Panc1 (cell line): ENCODE results near the gene INPP5A. TPM values are rescaled to one million over a fixed set of nuclear protein-coding genes. Genes with fewer than 3 reads are reported as not detected.
A peak's percentile ranks its signal among the peaks of the same experiment; 100 is the strongest.

Source experiments
- ATAC-seq: fragments of 200-7000 bp; cut with Tn5 transposase; 2 replicates; pipeline ENCODE4 v1.9.1; 2020; ENCODE audit warnings: mild to moderate bottlenecking, moderate library complexity
- BruUV-seq: library from RNA; stranded (reverse); fragments of 400-500 nt; replicated peaks from 2 replicates; lab custom pipeline; 2021; lab: Mats Ljungman, UMichigan
- CTCF ChIA-PET: fragments of 300-600 bp; sonication (Branson Sonifier 250); formaldehyde crosslinking; loops from one replicate; lab custom pipeline; 2022; ENCODE audit warnings: antibody characterized with exemption; lab: Charles Lee
- POLR2A ChIA-PET: fragments of 300-600 bp; sonication (Branson Sonifier 250); formaldehyde crosslinking; loops from one replicate; lab custom pipeline; 2022; ENCODE audit warnings: antibody characterized with exemption; lab: Charles Lee
- DNase-seq: peaks from one replicate; pipeline ENCODE4 v3.0.0-alpha.2; 2010; ENCODE audit warnings: low read depth, low spot score
- H3K27ac ChIP-seq: 2 replicates; pipeline ENCODE4 v1.5.1; 2011; ENCODE audit warnings: mild to moderate bottlenecking, low read length, inconsistent platforms
- H3K27me3 ChIP-seq: fragments of 200-500 bp; sonication (Bioruptor generic); 2 replicates; pipeline ENCODE4 v1.6.0; 2014; ENCODE audit warnings: low read length, inconsistent platforms; ENCODE audit not compliant: control insufficient read depth, insufficient read depth
- H3K36me3 ChIP-seq: fragments of 200-500 bp; sonication (Bioruptor generic); 2 replicates; pipeline ENCODE4 v1.5.1; 2014; ENCODE audit warnings: inconsistent platforms, mild to moderate bottlenecking, low read length, moderate library complexity; ENCODE audit not compliant: control insufficient read depth, insufficient read depth
- H3K4me1 ChIP-seq: 2 replicates; pipeline ENCODE4 v1.5.1; 2011; ENCODE audit warnings: inconsistent platforms, mild to moderate bottlenecking, low read length, moderate library complexity; ENCODE audit not compliant: control insufficient read depth, insufficient read depth
- H3K4me3 ChIP-seq, 2 experiments: 2 replicates each; pipeline ENCODE4 v1.5.1; 2011 to 2012; ENCODE audit warnings: low read depth in 2 of 2, low read length in 2 of 2, mild to moderate bottlenecking in 2 of 2, inconsistent platforms in 1 of 2, moderate library complexity in 1 of 2
- H3K9me3 ChIP-seq: fragments of 200-500 bp; sonication (Bioruptor generic); 2 replicates; pipeline ENCODE4 v1.5.1; 2014; ENCODE audit warnings: low read depth, mild to moderate bottlenecking, inconsistent platforms, low read length, moderate library complexity; ENCODE audit not compliant: control insufficient read depth, insufficient read depth
- CTCF ChIP-seq: fragments of 450-650 bp; IDR thresholded peaks from 2 replicates; pipeline ENCODE4 v1.5.1; 2017; ENCODE audit warnings: mild to moderate bottlenecking
- POLR2AphosphoS5 ChIP-seq: IDR thresholded peaks from 2 replicates; pipeline ENCODE4 v1.6.1; 2012; ENCODE audit warnings: mild to moderate bottlenecking, low read depth, low read length, moderate library complexity
- REST ChIP-seq, 2 experiments: IDR thresholded peaks; 2 replicates each; pipeline ENCODE4 v1.6.1; 2011 to 2012; ENCODE audit warnings: low read depth in 2 of 2, control low read depth in 1 of 2, low read length in 1 of 2, mild to moderate bottlenecking in 1 of 2, moderate library complexity in 1 of 2; ENCODE audit not compliant: insufficient read depth in 1 of 2
- SIN3A ChIP-seq: IDR thresholded peaks from 2 replicates; pipeline ENCODE4 v1.6.1; 2012; ENCODE audit warnings: low read depth, mild to moderate bottlenecking, low read length, moderate library complexity, borderline replicate concordance; ENCODE audit not compliant: insufficient read depth
- TCF7L2 ChIP-seq: IDR thresholded peaks from 2 replicates; pipeline ENCODE4 v1.6.1; 2011; ENCODE audit warnings: mild to moderate bottlenecking, low read depth, low read length, inconsistent platforms
- in situ Hi-C: cut with HindIII; loops from 2 replicates; pipeline ENCODE4 v1.10.0; 2016; ENCODE audit warnings: low sequenced_read_pairs, low pct_unique_long_range_greater_than_20kb
- intact Hi-C: fragments of 100-400 bp; cut with micrococcal nuclease; formaldehyde crosslinking; loops from one replicate; pipeline ENCODE4 v1.10.0; 2022; ENCODE audit not compliant: unreplicated experiment
- total RNA-seq: library from RNA; stranded (reverse); gene quantifications from one replicate; pipeline ENCODE4 v1.2.1, GENCODE V29; 2021; ENCODE audit not compliant: unreplicated experiment

INPP5A gene
- total RNA-seq, 1 experiment from 2014 or later: 60.0 TPM

DNA sequence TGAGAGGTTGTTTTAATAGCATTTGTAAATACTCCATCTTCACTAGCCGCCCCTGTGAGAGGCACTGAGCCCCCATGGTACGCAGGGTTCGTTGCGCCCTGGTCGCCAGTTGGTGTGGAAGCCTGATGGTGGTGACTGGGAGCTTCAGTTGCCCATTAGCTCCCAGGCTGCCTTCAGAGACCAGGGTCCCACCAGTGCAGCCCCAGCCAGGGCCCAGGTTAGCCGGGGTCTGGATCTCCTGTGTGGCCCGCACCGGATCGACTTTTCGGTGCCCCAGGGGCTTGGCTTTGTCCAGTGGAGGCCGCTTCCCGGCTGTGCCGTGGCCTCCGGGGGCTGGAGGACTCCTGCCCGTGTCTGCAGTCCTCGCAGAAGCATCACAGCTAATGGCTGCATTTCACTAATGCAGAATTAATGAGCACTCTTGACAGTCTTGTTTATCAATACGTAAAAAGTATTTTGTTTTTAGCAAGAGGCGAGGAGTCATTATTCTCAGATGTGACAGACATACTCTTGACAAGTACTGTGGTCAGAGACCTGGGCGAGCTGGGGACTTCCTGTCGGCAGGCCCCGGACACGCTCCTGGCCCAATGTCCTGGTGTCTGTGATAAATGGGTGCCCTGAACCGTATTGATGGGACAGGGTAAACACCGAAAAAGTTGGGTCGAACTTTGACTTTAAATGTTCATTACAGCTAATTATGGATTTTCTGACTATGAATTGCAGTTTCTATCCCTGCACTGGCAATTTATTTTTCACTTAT is 148.5 kb downstream of the INPP5A start:
- ChIA-PET CTCF (no interaction called here), POLR2A (interaction anchor here (0.6 kb wide), 1 partner anchor 219 kb away, joined by 9 read pairs; no protein-coding TSS in a partner anchor)
- intact Hi-C loops: no loop called here
- Histone ChIP-seq H3K27ac (peak overlapping the region; percentile 89), H3K4me3 (peak overlapping the region in 1 of 2 experiments; percentile 53; a peak in 2 of 4 replicates), H3K27me3 (no peaks in the 10 kb centered on the region), H3K36me3 (no peaks in the 10 kb centered on the region), H3K9me3 (no peaks in the 10 kb centered on the region; the same call in 1 of the 2 replicates), H3K4me1 (peaks cover 40% of the 10 kb centered on the region)
- 0 out of 2 replicates have a peak, but pooled peaks have one; percentile 19 for TF ChIP-seq SIN3A
- no peak for TF ChIP-seq POLR2AphosphoS5
- in situ Hi-C loops: no loop called here
- DNase-seq (no peak), ATAC-seq (no peak; the same call in 1 of the 2 replicates)
- no TSS peak for BruUV-seq

GRCh38 chr10:132687181-132687892 is 149.8 kb downstream of the INPP5A start:
- intact Hi-C loops (no loop called here), in situ Hi-C loops (no loop called here)
- ChIA-PET POLR2A (no interaction called here), CTCF (no interaction called here)
- Histone ChIP-seq H3K27ac (peak overlapping the region; percentile 52; the same call in 1 of the 2 replicates), H3K36me3 (no peaks in the 10 kb centered on the region), H3K4me1 (peaks cover 40% of the 10 kb centered on the region), H3K27me3 (no peaks in the 10 kb centered on the region), H3K4me3 (no peak overlapping the region), H3K9me3 (peaks cover 4% of the 10 kb centered on the region; the same call in 1 of the 2 replicates)
- no peak for ATAC-seq
- no peak for TF ChIP-seq TCF7L2
- no TSS peak for BruUV-seq
- DNase-seq: no peak

DNA sequence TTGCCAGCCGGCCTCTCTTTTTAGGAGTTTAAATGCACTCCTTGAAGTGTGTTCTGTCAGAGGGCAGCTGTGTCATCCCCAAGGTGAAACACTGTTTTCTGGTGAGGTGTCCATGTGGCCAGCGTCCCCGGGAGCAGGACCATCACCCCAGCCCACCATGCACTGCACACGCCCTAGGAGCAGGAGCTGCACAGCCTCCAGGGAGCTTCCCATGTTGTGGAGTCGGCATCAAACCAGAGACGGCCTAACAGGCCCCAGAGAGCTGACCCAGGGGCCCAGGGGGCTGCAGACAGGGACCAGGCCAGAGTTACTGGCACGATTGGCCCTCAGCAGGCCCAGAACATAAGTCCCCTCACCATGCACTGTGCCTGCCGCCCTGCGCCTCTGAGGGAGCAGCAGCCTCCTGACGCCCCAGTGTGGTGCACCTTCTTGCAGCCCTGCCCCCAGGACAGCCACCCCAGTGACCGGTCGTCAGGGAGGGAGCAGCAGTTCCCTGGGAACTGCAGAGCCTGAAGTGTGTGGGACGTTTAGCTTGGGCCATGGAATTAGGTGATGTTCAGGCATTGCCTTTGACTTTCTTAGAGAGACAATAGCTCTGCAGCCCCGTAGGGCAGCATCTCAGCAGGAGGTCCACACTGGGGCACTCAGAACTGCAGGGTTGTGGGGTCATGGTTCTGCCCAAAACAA is 150.4 kb downstream of the INPP5A start:
- no peaks in the 10 kb centered on the region for H3K36me3 ChIP-seq
- no peak overlapping the region for H3K4me3 ChIP-seq
- no peaks in the 10 kb centered on the region for H3K27me3 ChIP-seq
- CTCF ChIA-PET: no interaction called here
- no peak for ATAC-seq
- H3K27ac ChIP-seq: no peak overlapping the region; the same call in 1 of the 2 replicates
- POLR2A ChIA-PET: no interaction called here
- in situ Hi-C loops (no loop called here), intact Hi-C loops (no loop called here)
- DNase-seq: no peak
- BruUV-seq: no TSS peak
- TF ChIP-seq TCF7L2 (no peak), CTCF (no peak), REST (IDR thresholded peaks at IDR 0.05; ENCODE audit: insufficient read depth in 1 of 2, low read depth in 2 of 2, low read length in 1 of 2) (no peak), SIN3A (no peak), POLR2AphosphoS5 (no peak)
- peaks cover 40% of the 10 kb centered on the region for H3K4me1 ChIP-seq
- H3K9me3 ChIP-seq: peaks cover 11% of the 10 kb centered on the region; the same call in 1 of the 2 replicates
